GM10266 (cell line): ENCODE data around the gene SNX6.

ENCODE experiments used
- DNase-seq: peaks from one replicate; pipeline ENCODE4 v3.0.0; 2012; ENCODE audit errors: extremely low spot score
- TF ChIP-seq, protein P1 (sequence below): IDR thresholded peaks from 2 replicates; pipeline ENCODE4 v1.5.1; 2012; ENCODE audit warnings: mild to moderate bottlenecking, low read depth; ENCODE audit not compliant: control insufficient read depth, insufficient read depth; ENCODE audit errors: missing control alignments

The SNX6 gene

DNA sequence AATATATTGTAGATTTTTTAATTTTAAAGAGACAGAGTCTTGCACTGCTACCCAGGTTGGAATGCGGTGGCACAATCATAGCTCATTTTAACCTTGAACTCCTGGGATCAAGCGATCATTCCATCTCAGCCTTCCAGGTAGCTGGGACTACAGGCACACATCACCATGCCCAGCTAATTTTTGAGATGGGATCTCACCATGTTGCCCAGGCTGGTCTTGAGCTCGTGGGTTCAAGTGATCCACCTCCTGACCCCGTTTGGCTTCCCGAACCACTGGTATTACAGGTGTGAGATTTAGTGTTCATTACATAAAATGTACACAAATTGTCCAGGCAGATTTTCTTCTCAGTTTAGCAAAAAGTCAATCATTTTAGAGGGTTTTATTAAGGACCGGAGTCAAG is 13.6 kb downstream of the SNX6 start:
- no peak for DNase-seq
- TF ChIP-seq, protein P1, sequence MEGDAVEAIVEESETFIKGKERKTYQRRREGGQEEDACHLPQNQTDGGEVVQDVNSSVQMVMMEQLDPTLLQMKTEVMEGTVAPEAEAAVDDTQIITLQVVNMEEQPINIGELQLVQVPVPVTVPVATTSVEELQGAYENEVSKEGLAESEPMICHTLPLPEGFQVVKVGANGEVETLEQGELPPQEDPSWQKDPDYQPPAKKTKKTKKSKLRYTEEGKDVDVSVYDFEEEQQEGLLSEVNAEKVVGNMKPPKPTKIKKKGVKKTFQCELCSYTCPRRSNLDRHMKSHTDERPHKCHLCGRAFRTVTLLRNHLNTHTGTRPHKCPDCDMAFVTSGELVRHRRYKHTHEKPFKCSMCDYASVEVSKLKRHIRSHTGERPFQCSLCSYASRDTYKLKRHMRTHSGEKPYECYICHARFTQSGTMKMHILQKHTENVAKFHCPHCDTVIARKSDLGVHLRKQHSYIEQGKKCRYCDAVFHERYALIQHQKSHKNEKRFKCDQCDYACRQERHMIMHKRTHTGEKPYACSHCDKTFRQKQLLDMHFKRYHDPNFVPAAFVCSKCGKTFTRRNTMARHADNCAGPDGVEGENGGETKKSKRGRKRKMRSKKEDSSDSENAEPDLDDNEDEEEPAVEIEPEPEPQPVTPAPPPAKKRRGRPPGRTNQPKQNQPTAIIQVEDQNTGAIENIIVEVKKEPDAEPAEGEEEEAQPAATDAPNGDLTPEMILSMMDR, result no peak

DNA sequence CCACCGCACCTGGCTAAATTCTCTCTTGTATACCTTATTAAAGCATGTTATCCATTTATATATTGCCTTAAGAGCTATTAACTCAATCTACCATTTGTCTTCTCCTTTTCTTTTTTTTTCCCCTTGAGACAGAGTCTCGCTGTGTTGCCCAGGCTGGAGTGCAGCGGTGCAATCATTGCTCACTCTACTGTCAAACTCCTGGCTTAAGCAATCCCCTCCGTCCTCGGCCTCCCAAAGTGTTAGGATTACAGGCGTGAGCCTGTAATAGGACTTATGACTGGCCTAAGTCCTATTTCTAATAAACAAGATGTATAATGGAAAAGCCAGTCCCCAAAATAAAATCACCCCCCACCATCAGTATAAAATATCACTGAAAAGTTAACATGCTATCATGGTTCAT is 14.4 kb downstream of the SNX6 start:
- no peak for DNase-seq
- TF ChIP-seq, protein P1, result no peak

DNA sequence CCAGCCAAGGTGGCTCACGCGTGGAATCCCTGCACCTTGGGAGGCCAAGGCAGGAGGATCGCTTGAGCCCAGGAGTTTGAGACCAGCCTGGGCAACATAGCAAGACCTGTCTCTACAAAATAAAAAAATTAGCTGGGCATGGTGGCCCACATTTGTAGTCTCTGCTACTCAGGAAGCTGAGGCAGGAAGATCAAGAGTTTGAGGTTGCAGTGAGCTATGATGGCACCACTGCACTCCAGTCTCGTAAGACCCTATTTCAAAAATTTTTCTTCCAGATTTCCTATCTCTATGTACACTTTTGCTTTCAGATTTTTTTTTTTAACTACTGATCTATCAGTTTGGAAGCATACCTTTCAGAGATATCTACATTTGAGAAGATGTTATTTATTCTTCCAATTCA is 15.3 kb downstream of the SNX6 start:
- no peak for DNase-seq
- TF ChIP-seq, protein P1, result no peak

DNA sequence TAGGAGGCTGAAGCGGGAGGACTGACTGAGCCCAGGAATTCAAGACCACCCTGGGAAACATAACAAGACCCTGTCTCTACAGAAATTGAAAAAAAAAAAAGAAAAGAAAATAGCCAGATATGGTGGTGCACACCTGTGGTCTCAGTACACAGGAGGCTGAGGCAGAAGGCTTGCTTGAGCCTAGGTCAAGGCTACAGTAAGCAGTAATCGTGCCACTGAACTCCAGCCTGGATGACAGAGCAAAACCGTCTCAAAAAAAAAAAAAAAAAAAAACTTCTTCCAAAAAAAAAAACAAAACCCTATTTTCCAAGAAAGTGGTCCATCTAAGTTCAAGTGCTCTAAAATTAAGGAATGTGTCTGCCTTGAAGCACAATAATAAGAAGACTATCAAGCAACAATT is 19.8 kb downstream of the SNX6 start:
- DNase-seq, result no peak
- TF ChIP-seq, protein P1, result no peak

DNA sequence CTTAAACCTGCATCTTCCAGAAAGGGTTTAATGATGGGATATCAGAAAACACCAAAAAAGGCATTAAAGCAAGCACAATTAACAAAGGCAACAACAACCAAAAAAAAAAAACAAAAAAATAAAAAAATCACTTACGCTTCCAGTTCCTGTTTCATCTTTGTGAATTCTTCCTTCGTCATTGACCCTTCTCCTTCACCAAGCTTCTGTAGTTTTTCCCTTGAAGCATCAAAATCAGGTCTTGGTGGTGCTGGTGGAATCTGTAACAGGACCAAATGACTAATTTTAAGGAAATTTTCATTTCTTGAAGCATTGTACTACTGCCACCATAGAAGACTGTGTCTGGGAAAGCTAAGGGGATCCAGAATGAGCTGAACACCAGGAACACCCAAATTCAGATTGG is 24.5 kb downstream of the SNX6 start:
- no peak for DNase-seq
- TF ChIP-seq, protein P1, result no peak

DNA sequence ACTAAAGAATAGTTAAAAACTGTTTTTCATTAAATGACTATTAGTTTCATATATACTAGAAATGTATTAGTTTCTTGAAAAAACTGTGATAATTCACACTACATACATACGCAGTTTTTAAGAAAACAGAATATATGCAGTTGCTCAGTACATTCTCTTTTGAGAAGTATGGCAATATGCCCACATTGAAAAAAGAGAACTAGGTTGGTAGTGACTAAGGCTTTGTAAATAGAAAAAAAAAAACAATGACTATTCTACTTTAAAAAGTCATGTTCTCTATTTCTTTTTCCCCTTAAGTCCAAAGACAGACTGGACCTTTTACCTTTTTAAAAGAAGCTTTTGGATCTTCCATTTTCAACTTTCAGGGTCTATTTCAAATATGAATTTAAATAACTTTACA is 25.0 kb downstream of the SNX6 start:
- DNase-seq, result no peak
- TF ChIP-seq, protein P1, result no peak

DNA sequence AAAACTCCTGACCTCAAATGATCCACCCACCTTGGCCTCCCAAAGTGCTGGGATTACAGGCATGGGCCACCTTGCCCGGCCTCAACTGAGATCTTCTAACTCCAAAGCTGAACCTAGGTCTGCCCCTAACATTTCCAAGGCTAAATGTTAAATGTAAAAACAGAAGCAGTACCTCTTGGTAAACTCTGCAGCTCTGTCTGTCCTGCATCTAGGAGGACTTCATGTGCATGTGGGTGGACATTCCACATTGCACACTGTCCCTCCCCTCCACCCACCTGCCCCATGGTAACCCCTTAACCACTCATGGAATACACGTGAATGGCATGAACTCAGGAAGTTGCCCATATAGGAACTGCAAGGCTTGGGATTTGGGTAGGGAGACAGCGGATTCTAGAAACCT is 33.1 kb downstream of the SNX6 start:
- DNase-seq, result no peak
- TF ChIP-seq, protein P1, result no peak
